B cell (primary cell): ENCODE measurements around the gene NDUFV3.

Experiments used
- EZH2 ChIP-seq: IDR thresholded peaks from 2 replicates; pipeline ENCODE4 v1.6.1; 2012; ENCODE audit warnings: borderline replicate concordance, low read depth, mild to moderate bottlenecking, moderate library complexity, low read length; ENCODE audit not compliant: insufficient read depth, poor library complexity, severe bottlenecking
- TF ChIP-seq, protein P1 (sequence below): fragments of 200-600 bp; IDR thresholded peaks from one replicate; pipeline ENCODE4 v1.8.0; 2022; ENCODE audit warnings: antibody characterized with exemption, mild to moderate bottlenecking

DNA sequence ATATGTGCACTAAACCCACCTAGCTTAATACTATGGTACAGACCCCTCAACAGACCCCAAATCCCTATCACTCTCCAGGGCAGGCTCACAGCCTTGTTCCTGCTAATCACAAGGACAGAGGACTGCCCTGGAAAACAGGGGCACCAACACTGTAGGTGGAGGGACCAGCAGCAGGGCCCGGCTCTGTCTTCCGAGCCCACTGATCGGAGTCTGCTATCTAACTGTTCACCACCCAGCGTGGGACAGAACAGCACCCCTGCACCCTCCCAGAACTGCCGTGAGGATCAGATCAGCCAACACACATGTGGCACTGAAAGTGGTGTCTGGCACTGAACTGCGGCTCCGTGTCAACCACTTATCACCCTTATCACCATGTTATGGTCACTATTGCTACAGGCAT is 20.0 kb upstream of the NDUFV3 start:
- TF ChIP-seq, protein P1, sequence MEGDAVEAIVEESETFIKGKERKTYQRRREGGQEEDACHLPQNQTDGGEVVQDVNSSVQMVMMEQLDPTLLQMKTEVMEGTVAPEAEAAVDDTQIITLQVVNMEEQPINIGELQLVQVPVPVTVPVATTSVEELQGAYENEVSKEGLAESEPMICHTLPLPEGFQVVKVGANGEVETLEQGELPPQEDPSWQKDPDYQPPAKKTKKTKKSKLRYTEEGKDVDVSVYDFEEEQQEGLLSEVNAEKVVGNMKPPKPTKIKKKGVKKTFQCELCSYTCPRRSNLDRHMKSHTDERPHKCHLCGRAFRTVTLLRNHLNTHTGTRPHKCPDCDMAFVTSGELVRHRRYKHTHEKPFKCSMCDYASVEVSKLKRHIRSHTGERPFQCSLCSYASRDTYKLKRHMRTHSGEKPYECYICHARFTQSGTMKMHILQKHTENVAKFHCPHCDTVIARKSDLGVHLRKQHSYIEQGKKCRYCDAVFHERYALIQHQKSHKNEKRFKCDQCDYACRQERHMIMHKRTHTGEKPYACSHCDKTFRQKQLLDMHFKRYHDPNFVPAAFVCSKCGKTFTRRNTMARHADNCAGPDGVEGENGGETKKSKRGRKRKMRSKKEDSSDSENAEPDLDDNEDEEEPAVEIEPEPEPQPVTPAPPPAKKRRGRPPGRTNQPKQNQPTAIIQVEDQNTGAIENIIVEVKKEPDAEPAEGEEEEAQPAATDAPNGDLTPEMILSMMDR: no peak
- TF ChIP-seq EZH2: no peak
